DOHH2 (cell line): ENCODE results near the gene SMIM44.

Experiments
- EZH2phosphoT487 ChIP-seq: fragments of 200-600 bp; sonication (generic); IDR thresholded peaks from 2 replicates; pipeline ENCODE4 v1.6.1; 2017; ENCODE audit warnings: borderline replicate concordance, mild to moderate bottlenecking, antibody characterized with exemption, low read length, moderate library complexity, mixed read lengths
- TF ChIP-seq, protein P1 (sequence below): fragments of 200-600 bp; sonication (generic); IDR thresholded peaks from one replicate; pipeline ENCODE4 v1.5.1; 2014; ENCODE audit warnings: antibody characterized with exemption, mild to moderate bottlenecking, low read depth, low read length; ENCODE audit not compliant: poor library complexity, severe bottlenecking

DNA sequence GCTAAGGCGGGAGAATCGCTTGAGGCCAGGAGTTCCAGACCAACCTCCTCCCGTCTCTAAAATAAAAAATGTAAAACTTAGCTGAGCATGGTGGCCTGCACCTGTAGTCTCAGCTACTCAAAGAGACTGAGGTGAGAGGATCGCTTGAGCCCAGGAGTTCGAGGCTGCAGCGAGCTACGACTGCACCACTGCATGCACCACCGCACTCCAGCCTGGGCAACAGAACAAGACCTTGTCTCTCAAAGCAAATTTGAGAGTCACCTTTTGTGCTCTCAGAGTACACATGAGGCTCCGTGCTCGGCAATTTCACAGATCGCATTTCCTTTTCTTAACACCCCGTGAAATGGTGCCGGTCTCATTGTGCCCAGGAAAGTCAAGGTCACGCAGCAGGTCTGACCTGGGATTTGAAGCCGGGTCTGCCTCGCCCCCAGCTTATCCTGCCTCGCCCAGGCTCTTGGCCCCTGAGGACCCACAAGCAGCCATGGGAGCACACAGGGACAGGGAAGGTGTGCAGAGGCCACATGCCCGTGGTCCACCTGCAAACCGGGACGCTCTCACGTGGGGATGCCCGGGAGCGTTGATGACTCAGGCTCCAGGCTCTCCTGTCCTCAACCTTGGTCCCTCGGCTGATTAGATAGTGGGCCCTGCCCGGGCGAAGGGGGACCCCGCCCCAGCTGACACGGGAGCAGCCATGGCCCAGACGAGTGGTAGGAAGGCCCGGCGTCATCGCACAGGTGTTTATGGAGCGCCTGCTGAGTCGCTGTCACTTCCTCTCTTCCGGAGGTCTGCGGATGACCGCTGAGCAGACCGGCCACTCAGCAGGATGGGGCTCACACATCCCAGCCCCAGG lies 1.8 kb downstream of the SMIM44 start:
- TF ChIP-seq, protein P1, sequence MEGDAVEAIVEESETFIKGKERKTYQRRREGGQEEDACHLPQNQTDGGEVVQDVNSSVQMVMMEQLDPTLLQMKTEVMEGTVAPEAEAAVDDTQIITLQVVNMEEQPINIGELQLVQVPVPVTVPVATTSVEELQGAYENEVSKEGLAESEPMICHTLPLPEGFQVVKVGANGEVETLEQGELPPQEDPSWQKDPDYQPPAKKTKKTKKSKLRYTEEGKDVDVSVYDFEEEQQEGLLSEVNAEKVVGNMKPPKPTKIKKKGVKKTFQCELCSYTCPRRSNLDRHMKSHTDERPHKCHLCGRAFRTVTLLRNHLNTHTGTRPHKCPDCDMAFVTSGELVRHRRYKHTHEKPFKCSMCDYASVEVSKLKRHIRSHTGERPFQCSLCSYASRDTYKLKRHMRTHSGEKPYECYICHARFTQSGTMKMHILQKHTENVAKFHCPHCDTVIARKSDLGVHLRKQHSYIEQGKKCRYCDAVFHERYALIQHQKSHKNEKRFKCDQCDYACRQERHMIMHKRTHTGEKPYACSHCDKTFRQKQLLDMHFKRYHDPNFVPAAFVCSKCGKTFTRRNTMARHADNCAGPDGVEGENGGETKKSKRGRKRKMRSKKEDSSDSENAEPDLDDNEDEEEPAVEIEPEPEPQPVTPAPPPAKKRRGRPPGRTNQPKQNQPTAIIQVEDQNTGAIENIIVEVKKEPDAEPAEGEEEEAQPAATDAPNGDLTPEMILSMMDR, result no peak
- TF ChIP-seq EZH2phosphoT487, result no peak
